NCI-H460 (cell line): ENCODE measurements around the gene SMIM5. TPM values are rescaled to one million over a fixed set of nuclear protein-coding genes. Genes with fewer than 3 reads are reported as not detected.

Experiments
- DNase-seq: peaks from one replicate; pipeline ENCODE4 v3.0.0-alpha.2; 2016; ENCODE audit warnings: low read depth; ENCODE audit errors: extremely low read depth
- total RNA-seq: library from RNA; depleted of rRNA; stranded (reverse); fragments of >200 nt; shearing (Covaris generic); gene quantifications from 2 replicates; pipeline ENCODE4 v1.2.3, GENCODE V29; 2014

Gene SMIM5
- total RNA-seq, 1 experiment from 2014 or later = 0.02 TPM

DNA sequence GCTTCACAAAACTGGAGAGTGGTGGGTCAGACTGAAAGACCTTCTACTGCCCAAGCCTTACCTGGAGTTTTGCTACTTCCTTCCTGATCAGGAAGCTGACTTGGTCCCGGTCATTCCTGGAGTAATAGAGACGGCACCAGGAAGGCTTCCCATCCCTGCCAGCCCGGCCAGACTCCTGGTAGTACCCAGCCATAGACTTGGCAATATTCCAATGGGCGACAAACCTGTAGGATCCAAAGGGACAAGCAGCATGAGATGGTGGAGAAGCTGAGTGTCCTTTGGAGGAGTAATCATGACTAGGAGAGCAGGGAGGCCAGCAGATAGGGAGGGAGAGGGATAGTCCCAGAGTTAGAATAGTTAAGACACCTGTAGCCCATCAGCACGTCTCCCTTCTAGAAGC is 25.0 kb downstream of the SMIM5 start:
- no peak for DNase-seq

- DNase-seq = no peak
These were observed 28.3 kb downstream of the SMIM5 start for GRCh38 chr17:75661531-75661930.

DNA sequence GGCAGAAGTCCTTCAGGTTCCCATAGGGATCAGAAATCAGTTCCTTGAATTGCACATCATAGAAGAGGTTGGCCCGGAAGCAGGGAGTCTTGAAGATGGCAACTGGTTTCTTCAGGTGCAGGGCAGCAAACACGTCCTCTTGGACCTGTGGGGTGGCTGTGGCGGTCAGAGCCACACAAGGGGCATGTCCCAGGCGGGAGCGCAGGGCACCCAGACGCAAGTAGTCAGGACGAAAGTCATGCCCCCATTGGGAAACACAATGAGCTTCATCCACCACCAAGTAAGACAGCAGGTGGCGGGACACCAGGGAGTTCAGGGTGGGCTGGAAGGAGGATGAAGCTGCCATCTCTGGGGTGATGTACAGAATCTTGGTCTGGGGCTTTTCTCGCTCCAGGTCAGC is 29.3 kb downstream of the SMIM5 start:
- DNase-seq = no peak

DNA sequence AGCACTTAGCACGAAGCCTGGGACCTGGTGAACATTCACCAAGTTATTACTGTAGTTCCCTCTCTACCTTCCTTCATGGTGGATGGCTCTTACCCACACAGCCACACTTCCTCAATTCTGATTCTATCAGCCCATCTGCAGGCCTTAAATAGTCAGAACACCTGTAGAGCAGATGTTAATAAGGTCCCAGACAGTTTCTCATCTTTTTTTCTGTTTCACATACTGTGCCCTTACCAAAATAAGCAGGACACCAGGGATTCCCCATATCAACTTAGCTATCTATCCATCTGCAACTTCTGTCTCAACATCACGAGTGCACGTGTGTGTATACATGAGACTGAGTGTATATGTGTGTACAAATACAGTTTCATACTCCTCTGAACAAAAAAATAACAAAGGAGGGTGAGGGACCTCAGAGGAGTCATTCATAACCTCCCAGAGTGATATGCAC is 30.9 kb downstream of the SMIM5 start:
- DNase-seq = no peak

- DNase-seq = no peak
These were observed 32.7 kb downstream of the SMIM5 start for GRCh38 chr17:75665981-75666380.

- DNase-seq = peak; percentile 99
These were observed 33.9 kb downstream of the SMIM5 start, which contains the start of the genes RECQL5 and SAP30BP for GRCh38 chr17:75666959-75667790. Gene RECQL5, minus strand, starts transcription at chr17:75667154. Its CDS starts 597 bp downstream, at chr17:75666557. Gene SAP30BP, plus strand, starts transcription at chr17:75667338. Its CDS starts 35 bp downstream, at chr17:75667373.

DNA sequence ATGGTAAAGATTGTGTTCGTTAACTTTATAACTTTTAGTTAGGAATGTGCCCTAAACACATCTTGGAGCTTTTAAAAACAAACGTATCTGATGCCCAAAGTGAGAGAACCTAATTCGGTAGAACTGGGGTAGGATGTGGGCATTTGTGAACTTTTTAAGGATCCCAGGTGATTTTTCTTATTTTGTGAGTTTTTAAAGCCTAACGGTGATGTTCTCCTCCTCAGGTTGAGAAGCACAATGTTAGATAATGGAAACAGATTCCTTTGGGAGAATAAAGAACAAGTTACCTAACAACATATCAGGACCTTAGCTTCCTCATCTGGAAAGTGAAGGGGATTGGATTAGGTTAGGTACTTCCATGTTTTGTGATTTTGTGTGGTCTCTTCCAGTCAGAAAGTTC is 34.6 kb downstream of the SMIM5 start:
- DNase-seq = no peak

DNA sequence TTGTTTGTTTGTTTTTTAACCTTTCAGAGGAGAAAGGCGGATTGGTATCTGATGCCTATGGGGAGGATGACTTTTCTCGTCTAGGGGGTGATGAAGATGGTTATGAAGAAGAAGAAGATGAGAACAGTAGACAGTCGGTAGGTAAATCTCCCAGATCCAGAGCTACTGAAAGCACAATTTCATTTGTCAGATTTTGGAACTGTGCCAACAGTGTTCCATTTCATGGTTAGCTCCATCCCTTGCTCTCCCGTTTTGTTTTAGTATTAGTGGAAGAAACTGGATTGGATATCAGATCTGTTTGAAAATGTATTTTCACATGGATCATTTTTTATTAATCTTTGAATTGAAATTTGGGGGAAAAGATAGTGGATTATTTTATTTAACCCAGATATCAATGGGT is 35.3 kb downstream of the SMIM5 start:
- no peak for DNase-seq

DNA sequence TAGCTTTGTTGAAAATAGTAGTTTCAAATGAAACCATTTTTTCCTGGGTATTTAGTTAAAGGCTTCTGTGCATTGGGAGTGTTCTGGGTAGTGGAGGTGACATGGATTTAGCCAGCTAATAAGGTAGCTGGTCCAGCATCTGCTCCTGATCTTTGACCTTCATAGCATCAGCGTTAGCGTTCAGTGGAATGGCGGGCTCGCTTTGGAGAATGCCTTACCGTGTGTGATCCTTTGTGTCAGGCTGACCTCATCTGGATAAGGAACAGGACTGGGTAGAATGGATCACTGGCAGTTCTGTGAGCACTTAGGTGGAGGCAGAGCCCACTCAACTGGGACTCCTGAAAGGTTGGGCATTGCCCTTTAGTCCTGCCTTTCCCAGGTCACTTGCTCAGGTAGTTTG is 37.6 kb downstream of the SMIM5 start:
- no peak for DNase-seq

- DNase-seq = no peak
These were observed 38.8 kb downstream of the SMIM5 start for GRCh38 chr17:75672011-75672410.

GRCh38 chr17:75673487-75673886 is 40.3 kb downstream of the SMIM5 start:
- DNase-seq = no peak

DNA sequence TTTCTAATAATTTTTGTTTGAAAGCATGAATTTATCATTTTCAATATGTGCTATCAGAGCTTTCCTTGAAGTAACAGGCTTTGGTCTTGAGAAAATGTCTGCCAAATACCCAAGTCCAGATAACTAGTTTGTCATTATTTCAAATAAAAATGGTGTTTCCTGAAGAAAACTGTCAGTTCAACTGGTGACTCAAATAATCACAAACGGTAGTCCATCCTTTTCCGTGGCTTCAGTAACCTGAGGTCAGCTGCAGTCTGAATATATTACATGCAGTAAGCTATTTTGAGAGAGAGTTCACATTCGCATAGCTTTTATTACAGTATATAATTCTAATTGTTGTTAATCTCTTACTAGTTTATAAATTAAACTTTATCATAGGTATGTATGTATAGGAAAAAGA is 43.2 kb downstream of the SMIM5 start:
- no peak for DNase-seq

- peak; percentile 66 for DNase-seq
These were observed 46.5 kb downstream of the SMIM5 start for GRCh38 chr17:75679706-75680211.

- DNase-seq = no peak
These were observed 47.2 kb downstream of the SMIM5 start for GRCh38 chr17:75680431-75680830.

DNA sequence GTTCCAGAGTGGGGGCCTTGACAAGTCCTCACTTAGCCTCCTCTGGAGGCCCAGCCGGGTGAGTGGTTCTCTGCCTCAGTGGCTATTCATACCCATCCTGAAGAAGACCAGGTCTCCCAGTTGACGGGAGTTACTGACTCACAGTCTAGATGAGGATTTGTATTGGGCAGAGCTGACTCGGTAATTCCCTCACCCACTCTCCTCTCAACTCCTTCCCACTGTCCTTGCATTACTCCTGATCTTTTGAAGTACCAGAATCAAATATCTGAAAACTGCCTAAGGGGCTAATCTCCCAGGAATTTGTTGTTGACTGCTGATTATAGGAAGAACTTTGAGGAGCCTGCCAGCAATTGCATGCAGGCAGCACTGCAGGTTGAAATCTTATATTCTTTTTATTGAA is 48.1 kb downstream of the SMIM5 start:
- DNase-seq = no peak

GRCh38 chr17:75683583-75683982 is 50.3 kb downstream of the SMIM5 start:
- DNase-seq = no peak

GRCh38 chr17:75684249-75684648 is 51.0 kb downstream of the SMIM5 start:
- no peak for DNase-seq

DNA sequence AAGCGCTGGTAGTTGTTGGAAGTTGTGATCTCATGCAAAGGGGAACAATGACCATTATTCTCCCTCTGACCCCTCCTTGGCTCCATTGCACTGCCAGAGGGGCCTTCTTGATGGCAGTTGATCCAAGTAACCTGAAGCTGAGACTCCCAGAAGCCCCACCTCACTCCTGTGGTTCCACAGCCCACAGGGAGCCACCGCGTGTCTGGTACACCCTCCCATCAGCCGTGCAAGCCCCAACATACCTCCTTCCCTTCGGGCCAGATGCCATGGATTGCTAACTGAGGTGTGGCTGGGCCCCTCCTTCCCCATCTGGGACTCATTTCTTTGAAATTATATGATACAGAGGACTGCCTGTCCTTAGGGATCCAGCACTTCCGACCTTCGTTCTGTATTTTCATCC is 51.7 kb downstream of the SMIM5 start:
- no peak for DNase-seq

DNA sequence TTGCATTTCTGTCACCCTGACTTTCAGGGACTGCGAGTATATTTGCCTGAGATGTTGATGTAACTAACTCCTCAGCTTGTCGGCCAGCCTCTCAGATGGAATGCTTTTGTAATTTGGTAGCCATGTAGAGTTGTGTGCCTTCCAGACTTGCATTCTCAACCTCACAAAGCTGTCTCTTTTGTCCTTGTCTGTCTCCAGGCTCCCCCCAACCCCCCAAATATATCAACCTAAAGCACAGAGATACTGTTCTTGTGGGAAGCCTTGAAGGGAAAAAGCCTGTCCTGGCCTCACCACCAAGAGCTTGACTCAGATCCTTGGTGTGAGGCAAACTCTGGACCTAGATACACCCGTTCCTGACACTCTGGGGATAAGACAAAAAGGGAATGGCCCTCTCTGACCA is 52.3 kb downstream of the SMIM5 start:
- DNase-seq = no peak

DNA sequence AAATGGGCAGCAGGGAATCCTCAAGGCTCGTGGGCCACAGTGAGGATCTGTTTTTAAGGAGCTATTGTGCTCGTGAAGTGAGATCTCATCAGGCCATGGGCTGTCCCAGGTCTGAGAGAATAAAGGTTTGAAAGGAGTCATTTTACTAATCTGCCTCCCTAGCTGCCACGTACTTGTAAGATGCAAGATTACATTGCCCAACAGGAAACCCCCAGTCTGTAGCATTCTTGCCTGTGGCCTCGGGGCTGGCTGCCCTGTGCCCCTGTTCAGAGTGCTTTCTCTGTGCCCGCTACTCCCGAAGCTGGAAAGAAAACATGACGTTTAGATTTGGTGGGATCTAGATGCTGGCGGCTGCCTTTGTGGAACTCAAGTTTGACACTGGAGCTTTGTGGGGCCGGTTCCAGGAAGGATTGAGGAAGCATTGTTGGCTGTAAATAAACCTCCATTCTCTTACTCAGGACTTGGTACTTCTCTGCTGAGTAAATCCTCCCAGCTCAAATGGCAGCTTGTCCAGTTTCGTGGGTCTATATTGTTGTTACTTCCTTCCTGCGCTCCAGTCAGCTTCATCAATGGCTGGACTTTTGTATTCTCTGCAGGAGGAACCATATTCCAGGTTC is 55.1 kb downstream of the SMIM5 start:
- DNase-seq = no peak

GRCh38 chr17:75689441-75689873 is 56.2 kb downstream of the SMIM5 start:
- no peak for DNase-seq
